SK-N-SH treated with all-trans-retinoic acid at 6 μM for 48 hours (cell line): Measurements from ENCODE around the gene VAT1L.

Experiments used
- ATAC-seq: fragments of 200-7000 bp; cut with Tn5 transposase; 3 replicates; pipeline ENCODE4 v1.9.1; 2020; ENCODE audit warnings: mild to moderate bottlenecking, moderate library complexity
- CSDC2 ChIP-seq: fragments of 250-450 bp; sonication (Bioruptor Pico); IDR thresholded peaks from 2 replicates; pipeline ENCODE4 v1.5.0; 2020; ENCODE audit warnings: mild to moderate bottlenecking, moderate library complexity
- GLIS3 ChIP-seq: fragments of 250-450 bp; sonication (Bioruptor Pico); IDR thresholded peaks from 2 replicates; pipeline ENCODE4 v1.5.0; 2020; ENCODE audit warnings: mild to moderate bottlenecking, moderate library complexity
- ISL1 ChIP-seq: fragments of 250-450 bp; sonication (Bioruptor Pico); IDR thresholded peaks from 2 replicates; pipeline ENCODE4 v2.1.2; 2022; ENCODE audit warnings: mild to moderate bottlenecking, moderate library complexity
- OSR1 ChIP-seq: fragments of 250-450 bp; sonication (Bioruptor Pico); IDR thresholded peaks from 2 replicates; pipeline ENCODE4 v1.8.0; 2022; ENCODE audit warnings: moderate library complexity, mild to moderate bottlenecking, inconsistent platforms
- PPARA ChIP-seq: fragments of 250-450 bp; sonication (Bioruptor Pico); IDR thresholded peaks from 2 replicates; pipeline ENCODE4 v1.5.0; 2020; ENCODE audit warnings: mild to moderate bottlenecking, borderline replicate concordance
- RARB ChIP-seq: fragments of 250-450 bp; sonication (Bioruptor Pico); IDR thresholded peaks from 2 replicates; pipeline ENCODE4 v1.8.0; 2021; ENCODE audit warnings: mild to moderate bottlenecking, moderate library complexity
- TCF4 ChIP-seq: fragments of 250-450 bp; sonication (Bioruptor Pico); IDR thresholded peaks from 2 replicates; pipeline ENCODE4 v1.8.0; 2021; ENCODE audit warnings: mild to moderate bottlenecking, moderate library complexity, borderline replicate concordance
- TOX ChIP-seq: fragments of 250-450 bp; sonication (Bioruptor Pico); IDR thresholded peaks from 2 replicates; pipeline ENCODE4 v1.8.0; 2021; ENCODE audit warnings: mild to moderate bottlenecking, moderate library complexity, borderline replicate concordance
- ZFP3 ChIP-seq: fragments of 250-450 bp; sonication (Bioruptor Pico); IDR thresholded peaks from 2 replicates; pipeline ENCODE4 v1.5.0; 2020; ENCODE audit warnings: mild to moderate bottlenecking, moderate library complexity
- ZNF70 ChIP-seq: fragments of 450-650 bp; formaldehyde crosslinking; IDR thresholded peaks from 2 replicates; pipeline ENCODE4 v1.5.0; 2020; ENCODE audit warnings: mild to moderate bottlenecking, moderate library complexity
- ZNF8 ChIP-seq: fragments of 450-650 bp; formaldehyde crosslinking; IDR thresholded peaks from 2 replicates; pipeline ENCODE4 v1.5.0; 2020; ENCODE audit warnings: mild to moderate bottlenecking, moderate library complexity
- TF ChIP-seq, protein P1 (sequence below): fragments of 250-450 bp; sonication (Bioruptor Pico); IDR thresholded peaks from 2 replicates; pipeline ENCODE4 v1.5.0; 2020; ENCODE audit warnings: mild to moderate bottlenecking, moderate library complexity
- TF ChIP-seq, protein P2 (sequence below): fragments of 250-450 bp; sonication (Bioruptor Pico); IDR thresholded peaks from 2 replicates; pipeline ENCODE4 v1.5.1; 2021; ENCODE audit warnings: mild to moderate bottlenecking, moderate library complexity
- TF ChIP-seq, protein P3 (sequence below): fragments of 250-450 bp; sonication (Bioruptor Pico); IDR thresholded peaks from 2 replicates; pipeline ENCODE4 v1.8.0; 2020; ENCODE audit warnings: mild to moderate bottlenecking, moderate library complexity, borderline replicate concordance
- TF ChIP-seq, protein P4 (sequence below): fragments of 250-450 bp; sonication (Bioruptor Pico); IDR thresholded peaks from 2 replicates; pipeline ENCODE4 v1.5.1; 2020; ENCODE audit warnings: low read depth, mild to moderate bottlenecking, moderate library complexity

VAT1L gene

DNA sequence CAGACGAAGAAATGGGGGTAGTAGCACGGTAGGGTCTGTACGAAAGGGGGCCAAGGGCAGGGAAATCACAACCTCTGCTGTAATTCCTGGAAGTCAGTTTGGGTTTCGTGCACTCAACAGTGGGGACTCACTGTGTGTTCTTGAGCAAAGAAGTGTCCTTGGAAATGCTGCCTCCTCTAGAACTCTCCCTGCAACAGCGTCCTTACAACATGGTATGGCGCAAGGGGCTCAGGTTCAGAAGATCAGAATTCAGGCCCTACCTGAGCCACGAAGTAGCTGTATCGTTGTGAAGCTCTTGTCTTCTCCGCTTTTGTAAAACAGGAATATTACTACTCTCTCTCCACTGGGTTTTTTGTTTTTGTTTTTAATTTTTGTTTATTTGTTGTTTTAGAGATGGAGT, 127.7 kb downstream of the VAT1L start:
- ATAC-seq: no peak
- TF ChIP-seq ZNF8 (CRISPR knock-in tag) (no peak), PPARA (CRISPR knock-in tag) (no peak)

DNA sequence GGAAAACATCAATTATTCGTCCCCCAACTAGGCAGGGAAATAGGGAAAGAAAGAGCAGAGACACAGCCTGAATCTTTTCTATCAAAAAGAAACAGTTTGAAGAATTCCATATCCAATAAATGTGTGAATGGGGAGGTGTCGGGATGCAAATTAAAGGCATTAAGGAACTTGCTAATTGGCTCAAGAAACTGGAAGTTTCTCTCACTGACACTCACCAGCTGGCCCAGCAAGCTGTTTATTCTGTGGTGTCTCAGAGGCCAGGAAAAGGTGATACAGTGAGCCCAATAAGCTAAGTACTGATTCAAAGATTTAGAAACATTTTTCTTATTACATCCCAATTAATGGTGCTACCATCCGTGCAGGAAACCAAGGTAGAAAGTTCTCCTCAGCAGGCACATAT, 129.6 kb downstream of the VAT1L start:
- TF ChIP-seq TOX (CRISPR knock-in tag) (no peak), RARB (CRISPR knock-in tag) (no peak), ZNF8 (CRISPR knock-in tag) (no peak), PPARA (CRISPR knock-in tag) (no peak), OSR1 (CRISPR knock-in tag) (no peak), CSDC2 (CRISPR knock-in tag) (no peak), ISL1 (CRISPR knock-in tag) (no peak), ZFP3 (no peak)
- TF ChIP-seq, protein P1, sequence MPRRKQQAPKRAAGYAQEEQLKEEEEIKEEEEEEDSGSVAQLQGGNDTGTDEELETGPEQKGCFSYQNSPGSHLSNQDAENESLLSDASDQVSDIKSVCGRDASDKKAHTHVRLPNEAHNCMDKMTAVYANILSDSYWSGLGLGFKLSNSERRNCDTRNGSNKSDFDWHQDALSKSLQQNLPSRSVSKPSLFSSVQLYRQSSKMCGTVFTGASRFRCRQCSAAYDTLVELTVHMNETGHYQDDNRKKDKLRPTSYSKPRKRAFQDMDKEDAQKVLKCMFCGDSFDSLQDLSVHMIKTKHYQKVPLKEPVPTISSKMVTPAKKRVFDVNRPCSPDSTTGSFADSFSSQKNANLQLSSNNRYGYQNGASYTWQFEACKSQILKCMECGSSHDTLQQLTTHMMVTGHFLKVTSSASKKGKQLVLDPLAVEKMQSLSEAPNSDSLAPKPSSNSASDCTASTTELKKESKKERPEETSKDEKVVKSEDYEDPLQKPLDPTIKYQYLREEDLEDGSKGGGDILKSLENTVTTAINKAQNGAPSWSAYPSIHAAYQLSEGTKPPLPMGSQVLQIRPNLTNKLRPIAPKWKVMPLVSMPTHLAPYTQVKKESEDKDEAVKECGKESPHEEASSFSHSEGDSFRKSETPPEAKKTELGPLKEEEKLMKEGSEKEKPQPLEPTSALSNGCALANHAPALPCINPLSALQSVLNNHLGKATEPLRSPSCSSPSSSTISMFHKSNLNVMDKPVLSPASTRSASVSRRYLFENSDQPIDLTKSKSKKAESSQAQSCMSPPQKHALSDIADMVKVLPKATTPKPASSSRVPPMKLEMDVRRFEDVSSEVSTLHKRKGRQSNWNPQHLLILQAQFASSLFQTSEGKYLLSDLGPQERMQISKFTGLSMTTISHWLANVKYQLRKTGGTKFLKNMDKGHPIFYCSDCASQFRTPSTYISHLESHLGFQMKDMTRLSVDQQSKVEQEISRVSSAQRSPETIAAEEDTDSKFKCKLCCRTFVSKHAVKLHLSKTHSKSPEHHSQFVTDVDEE (CRISPR knock-in tag): no peak
- TF ChIP-seq, protein P2, sequence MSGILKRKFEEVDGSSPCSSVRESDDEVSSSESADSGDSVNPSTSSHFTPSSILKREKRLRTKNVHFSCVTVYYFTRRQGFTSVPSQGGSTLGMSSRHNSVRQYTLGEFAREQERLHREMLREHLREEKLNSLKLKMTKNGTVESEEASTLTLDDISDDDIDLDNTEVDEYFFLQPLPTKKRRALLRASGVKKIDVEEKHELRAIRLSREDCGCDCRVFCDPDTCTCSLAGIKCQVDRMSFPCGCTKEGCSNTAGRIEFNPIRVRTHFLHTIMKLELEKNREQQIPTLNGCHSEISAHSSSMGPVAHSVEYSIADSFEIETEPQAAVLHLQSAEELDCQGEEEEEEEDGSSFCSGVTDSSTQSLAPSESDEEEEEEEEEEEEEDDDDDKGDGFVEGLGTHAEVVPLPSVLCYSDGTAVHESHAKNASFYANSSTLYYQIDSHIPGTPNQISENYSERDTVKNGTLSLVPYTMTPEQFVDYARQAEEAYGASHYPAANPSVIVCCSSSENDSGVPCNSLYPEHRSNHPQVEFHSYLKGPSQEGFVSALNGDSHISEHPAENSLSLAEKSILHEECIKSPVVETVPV (CRISPR knock-in tag): no peak
- TF ChIP-seq, protein P3, sequence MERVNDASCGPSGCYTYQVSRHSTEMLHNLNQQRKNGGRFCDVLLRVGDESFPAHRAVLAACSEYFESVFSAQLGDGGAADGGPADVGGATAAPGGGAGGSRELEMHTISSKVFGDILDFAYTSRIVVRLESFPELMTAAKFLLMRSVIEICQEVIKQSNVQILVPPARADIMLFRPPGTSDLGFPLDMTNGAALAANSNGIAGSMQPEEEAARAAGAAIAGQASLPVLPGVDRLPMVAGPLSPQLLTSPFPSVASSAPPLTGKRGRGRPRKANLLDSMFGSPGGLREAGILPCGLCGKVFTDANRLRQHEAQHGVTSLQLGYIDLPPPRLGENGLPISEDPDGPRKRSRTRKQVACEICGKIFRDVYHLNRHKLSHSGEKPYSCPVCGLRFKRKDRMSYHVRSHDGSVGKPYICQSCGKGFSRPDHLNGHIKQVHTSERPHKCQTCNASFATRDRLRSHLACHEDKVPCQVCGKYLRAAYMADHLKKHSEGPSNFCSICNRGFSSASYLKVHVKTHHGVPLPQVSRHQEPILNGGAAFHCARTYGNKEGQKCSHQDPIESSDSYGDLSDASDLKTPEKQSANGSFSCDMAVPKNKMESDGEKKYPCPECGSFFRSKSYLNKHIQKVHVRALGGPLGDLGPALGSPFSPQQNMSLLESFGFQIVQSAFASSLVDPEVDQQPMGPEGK (CRISPR knock-in tag): no peak
- no peak for ATAC-seq

DNA sequence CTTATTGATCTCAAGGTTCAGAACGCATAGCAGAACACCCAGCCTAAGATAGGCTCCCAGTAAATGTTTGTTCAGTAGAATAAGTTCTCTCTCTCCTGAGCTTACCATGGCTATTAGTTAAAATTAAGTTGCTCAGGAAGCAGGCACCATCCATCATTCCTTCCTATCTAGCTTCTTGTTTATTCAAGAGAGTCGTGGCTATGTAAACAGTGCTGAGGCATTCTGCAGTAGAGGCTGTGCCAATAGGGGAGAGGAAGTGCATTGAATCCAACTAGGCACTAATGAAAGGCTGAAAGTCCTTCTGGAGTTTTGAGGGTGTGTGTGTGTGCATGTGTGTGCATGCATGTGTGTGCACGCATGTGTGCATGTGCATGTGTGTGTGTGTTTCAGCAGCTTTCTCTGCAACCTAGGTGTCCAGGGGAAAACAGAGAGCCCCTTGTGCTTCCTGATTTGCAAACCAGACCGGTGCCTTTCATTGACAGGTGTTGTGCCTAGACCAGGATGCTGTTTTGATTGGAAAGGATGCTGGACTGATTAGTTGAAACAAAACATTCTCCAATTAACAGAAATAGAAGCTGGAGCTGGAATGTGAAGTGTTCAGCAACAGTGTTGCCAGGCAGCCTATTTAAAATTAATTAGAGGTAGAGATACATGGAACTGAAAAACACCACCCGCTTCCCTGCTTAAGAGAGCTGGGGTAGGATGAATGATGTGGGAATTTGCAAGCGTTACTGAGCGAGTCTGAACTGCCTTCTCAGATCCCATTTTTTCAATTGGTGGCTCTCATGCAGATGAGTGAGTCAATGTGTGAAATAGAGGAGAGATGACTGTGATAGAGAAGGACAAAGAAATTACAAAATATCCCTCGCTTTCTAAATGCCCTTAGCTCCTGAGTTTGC, 130.7 kb downstream of the VAT1L start:
- peak; percentile 48; the same call in 2 of the 3 replicates for ATAC-seq
- TF ChIP-seq PPARA (CRISPR knock-in tag) (no peak), ISL1 (CRISPR knock-in tag) (peak; percentile 80)

DNA sequence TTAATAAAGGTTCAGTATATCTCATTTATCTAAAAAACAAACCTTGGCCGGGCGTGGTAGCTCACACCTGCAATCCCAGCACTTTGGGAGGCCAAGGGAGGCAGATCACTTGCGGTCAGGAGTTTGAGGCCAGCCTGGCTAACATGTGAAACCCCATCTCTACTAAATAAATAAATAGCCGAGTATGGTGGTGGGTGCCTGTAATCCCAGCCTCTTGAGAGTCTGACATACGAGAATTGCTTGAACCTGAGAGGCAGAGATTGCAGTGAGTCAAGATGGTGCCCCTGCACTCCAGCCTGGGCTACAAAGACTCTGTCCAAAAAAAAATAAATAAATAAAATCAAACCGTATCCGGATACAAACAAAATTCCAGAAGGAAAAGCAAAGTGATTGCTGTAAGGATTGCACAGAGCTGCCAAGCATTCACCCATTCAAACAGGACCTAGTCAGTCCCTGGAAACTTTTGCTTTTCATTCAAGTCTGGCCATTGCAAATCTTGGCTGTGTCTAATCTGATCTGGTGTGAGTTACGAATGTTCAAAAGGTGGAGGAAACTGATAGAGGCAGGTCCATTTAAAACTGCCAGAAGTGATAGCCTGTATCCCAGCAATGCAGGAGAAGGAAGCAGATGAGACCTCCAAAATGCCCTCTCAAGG, 131.5 kb downstream of the VAT1L start:
- TF ChIP-seq ZNF8 (CRISPR knock-in tag): no peak
- TF ChIP-seq GLIS3 (CRISPR knock-in tag): no peak
- no peak for TF ChIP-seq TCF4 (CRISPR knock-in tag)
- TF ChIP-seq ISL1 (CRISPR knock-in tag): no peak
- TF ChIP-seq ZFP3: no peak
- TF ChIP-seq, protein P4, sequence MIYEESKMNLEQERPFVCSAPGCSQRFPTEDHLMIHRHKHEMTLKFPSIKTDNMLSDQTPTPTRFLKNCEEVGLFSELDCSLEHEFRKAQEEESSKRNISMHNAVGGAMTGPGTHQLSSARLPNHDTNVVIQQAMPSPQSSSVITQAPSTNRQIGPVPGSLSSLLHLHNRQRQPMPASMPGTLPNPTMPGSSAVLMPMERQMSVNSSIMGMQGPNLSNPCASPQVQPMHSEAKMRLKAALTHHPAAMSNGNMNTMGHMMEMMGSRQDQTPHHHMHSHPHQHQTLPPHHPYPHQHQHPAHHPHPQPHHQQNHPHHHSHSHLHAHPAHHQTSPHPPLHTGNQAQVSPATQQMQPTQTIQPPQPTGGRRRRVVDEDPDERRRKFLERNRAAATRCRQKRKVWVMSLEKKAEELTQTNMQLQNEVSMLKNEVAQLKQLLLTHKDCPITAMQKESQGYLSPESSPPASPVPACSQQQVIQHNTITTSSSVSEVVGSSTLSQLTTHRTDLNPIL (CRISPR knock-in tag): no peak
- no peak for TF ChIP-seq PPARA (CRISPR knock-in tag)
- ATAC-seq: no peak

DNA sequence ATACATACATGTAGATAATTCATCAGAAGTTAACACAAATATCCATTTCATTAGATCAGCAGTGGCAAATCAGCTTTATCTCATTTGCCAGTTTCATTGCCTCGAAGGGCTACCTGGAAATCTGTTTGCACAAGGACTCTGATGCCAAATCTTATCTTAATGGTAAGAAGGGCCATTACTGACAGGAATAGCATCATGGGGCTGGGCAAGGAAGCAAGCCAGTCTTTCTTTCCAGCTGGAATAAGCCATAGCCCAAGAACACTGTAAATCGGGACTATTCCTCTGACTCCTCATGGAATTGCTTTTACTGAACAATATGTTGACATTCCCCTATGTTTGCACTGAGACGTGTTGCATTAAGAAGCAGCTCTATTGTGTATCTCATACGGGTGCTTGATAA, 132.6 kb downstream of the VAT1L start:
- ATAC-seq: no peak
- TF ChIP-seq ZNF8 (CRISPR knock-in tag) (no peak), ZFP3 (no peak), ZNF70 (CRISPR knock-in tag) (no peak), PPARA (CRISPR knock-in tag) (no peak), OSR1 (CRISPR knock-in tag) (no peak)
- TF ChIP-seq, protein P1 (CRISPR knock-in tag): no peak
- TF ChIP-seq, protein P2 (CRISPR knock-in tag): no peak
- TF ChIP-seq, protein P3 (CRISPR knock-in tag): no peak
